ENCODE measurements around the gene SPAG17. TPM values are rescaled to one million over a fixed set of nuclear protein-coding genes. Genes with fewer than 3 reads are reported as not detected.

Gene SPAG17
- total RNA-seq, 1 experiment from 2014 or later: not detected

DNA sequence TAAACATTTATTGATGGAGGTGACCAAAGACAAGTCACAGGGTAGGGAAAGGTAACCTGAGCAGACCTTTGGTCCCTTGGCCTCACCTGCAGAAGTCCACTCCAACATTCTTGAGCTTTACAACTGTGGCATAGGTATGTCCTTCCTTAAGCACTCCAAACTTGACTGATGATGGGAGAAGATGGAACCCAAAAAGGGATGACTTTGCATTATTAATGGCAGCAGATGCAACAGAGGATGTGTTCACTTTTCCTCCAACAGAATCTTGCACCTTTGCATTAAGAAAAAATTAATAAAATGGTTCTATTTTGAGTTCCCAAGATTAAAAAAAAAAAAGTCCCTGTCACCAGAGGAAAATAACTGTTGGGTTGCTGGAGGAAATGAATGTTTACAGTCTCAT, 213.3 kb downstream of the SPAG17 start (continued):
- TF ChIP-seq, protein P1, sequence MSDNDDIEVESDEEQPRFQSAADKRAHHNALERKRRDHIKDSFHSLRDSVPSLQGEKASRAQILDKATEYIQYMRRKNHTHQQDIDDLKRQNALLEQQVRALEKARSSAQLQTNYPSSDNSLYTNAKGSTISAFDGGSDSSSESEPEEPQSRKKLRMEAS (IDR thresholded peaks at IDR 0.05): no peak
- TF ChIP-seq POLR2A (IDR thresholded peaks at IDR 0.05; ENCODE audit: borderline replicate concordance, extremely low read depth, insufficient read depth, insufficient read length): no peak

DNA sequence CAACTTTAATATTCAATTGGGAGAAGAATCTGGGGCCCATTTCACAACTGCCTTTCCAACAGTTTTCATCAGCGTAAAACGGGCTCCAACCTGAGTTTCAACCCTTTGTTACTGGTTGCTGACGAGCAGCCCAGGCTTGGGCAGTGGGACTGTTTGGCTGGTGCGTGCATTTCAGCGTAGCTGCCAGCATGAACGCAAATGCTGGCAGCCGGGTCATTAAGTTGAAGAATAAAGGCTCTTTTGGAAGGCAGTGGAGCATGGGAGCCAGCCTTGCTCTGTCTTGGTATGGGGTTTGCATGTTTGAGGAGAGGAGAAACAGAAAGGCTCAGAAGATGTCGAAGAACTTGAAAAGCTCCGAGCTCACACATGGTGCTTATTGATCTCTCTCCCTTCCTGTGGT, 214.8 kb downstream of the SPAG17 start:
- H3K27me3 ChIP-seq (ENCODE audit: insufficient read depth, low read length): no peaks in the 10 kb centered on the region
- ATAC-seq: no peak
- no peak overlapping the region for H2AFZ ChIP-seq (ENCODE audit: low read depth, low read length, poor library complexity, severe bottlenecking)
- H3K4me2 ChIP-seq (ENCODE audit: low read length): no peak overlapping the region
- RAD21 ChIA-PET (ENCODE audit: low non-redundant PET in 1 of 2, low total read pairs in 2 of 2, uncharacterized antibody in 2 of 2, unreplicated experiment in 2 of 2): no interaction called here
- no peak for DNase-seq (ENCODE audit: low read depth, low spot score)
- no peak overlapping the region for H3K4me3 ChIP-seq (replicated peaks in 1 of 2; ENCODE audit: low read depth in 1 of 2, low read length in 2 of 2)
- POLR2A ChIA-PET: no interaction called here
- no peaks in the 10 kb centered on the region for H3K9me2 ChIP-seq (ENCODE audit: insufficient read depth)
- no TSS peak for BruUV-seq (replicated peaks)
- H3K9ac ChIP-seq (ENCODE audit: low read length): no peak overlapping the region
- no peaks in the 10 kb centered on the region for H4K20me1 ChIP-seq (ENCODE audit: insufficient read depth)
- H3K9me3 ChIP-seq (ENCODE audit: control insufficient read depth in 1 of 2, insufficient read depth in 1 of 2, low read depth in 1 of 2, low read length in 2 of 2): no peaks in the 10 kb centered on the region
- H3K27ac ChIP-seq (ENCODE audit: low read depth, low read length): no peak overlapping the region
- no peaks in the 10 kb centered on the region for H3K4me1 ChIP-seq (ENCODE audit: control insufficient read depth in 1 of 2, insufficient read depth in 2 of 2, low read length in 2 of 2)
- TF ChIP-seq FOSL1 (IDR thresholded peaks at IDR 0.05; ENCODE audit: low read depth) (no peak), POLR2A (IDR thresholded peaks at IDR 0.05; ENCODE audit: borderline replicate concordance, extremely low read depth, insufficient read depth, insufficient read length) (no peak), EZH2 (IDR thresholded peaks at IDR 0.05) (no peak), SIN3A (IDR thresholded peaks at IDR 0.05; ENCODE audit: low read depth) (no peak)
- intact Hi-C loops (cut with micrococcal nuclease): no loop called here
- no peaks in the 10 kb centered on the region for H3K36me3 ChIP-seq (ENCODE audit: control insufficient read depth in 1 of 2, insufficient read depth in 2 of 2, low read length in 2 of 2)
- H3K79me2 ChIP-seq (ENCODE audit: insufficient read depth, low read length): no peaks in the 10 kb centered on the region
- CTCF ChIA-PET: no interaction called here

DNA sequence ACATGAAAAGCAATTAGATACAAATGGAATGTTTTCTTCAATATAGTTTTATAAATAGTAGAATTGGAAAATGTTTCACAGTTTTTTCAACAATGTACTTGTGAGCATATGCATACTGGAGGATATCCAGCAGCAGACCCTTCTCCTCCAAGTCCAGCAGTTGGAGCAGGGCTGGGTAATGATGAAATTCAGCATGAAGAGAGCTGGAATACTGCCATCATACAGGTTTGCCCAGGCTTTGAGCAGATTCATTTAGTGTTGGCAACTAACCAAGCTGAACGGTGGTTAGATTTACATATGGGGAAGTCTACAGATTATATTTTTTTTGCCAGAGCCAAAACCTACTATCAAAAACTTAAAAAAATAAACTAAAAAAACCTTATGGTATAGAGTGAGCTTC, 217.1 kb downstream of the SPAG17 start:
- Histone ChIP-seq H3K27ac (ENCODE audit: low read depth, low read length) (no peak overlapping the region), H3K4me3 (replicated peaks in 1 of 2; ENCODE audit: low read depth in 1 of 2, low read length in 2 of 2) (no peak overlapping the region), H3K4me1 (ENCODE audit: control insufficient read depth in 1 of 2, insufficient read depth in 2 of 2, low read length in 2 of 2) (no peaks in the 10 kb centered on the region), H4K20me1 (ENCODE audit: insufficient read depth) (no peaks in the 10 kb centered on the region), H3K9me3 (ENCODE audit: control insufficient read depth in 1 of 2, insufficient read depth in 1 of 2, low read depth in 1 of 2, low read length in 2 of 2) (no peaks in the 10 kb centered on the region), H3K27me3 (ENCODE audit: insufficient read depth, low read length) (no peaks in the 10 kb centered on the region), H3K4me2 (ENCODE audit: low read length) (no peak overlapping the region), H2AFZ (ENCODE audit: low read depth, low read length, poor library complexity, severe bottlenecking) (no peak overlapping the region), H3K36me3 (ENCODE audit: control insufficient read depth in 1 of 2, insufficient read depth in 2 of 2, low read length in 2 of 2) (0 out of 4 replicates have a peak, but pooled peaks cover 0 to 2% of the 10 kb centered on the region in 2 experiments), H3K9ac (ENCODE audit: low read length) (no peak overlapping the region), H3K9me2 (ENCODE audit: insufficient read depth) (no peaks in the 10 kb centered on the region), H3K79me2 (ENCODE audit: insufficient read depth, low read length) (no peaks in the 10 kb centered on the region)
- TF ChIP-seq EZH2phosphoT487 (IDR thresholded peaks at IDR 0.05; ENCODE audit: borderline replicate concordance): no peak
- TF ChIP-seq, protein P2, sequence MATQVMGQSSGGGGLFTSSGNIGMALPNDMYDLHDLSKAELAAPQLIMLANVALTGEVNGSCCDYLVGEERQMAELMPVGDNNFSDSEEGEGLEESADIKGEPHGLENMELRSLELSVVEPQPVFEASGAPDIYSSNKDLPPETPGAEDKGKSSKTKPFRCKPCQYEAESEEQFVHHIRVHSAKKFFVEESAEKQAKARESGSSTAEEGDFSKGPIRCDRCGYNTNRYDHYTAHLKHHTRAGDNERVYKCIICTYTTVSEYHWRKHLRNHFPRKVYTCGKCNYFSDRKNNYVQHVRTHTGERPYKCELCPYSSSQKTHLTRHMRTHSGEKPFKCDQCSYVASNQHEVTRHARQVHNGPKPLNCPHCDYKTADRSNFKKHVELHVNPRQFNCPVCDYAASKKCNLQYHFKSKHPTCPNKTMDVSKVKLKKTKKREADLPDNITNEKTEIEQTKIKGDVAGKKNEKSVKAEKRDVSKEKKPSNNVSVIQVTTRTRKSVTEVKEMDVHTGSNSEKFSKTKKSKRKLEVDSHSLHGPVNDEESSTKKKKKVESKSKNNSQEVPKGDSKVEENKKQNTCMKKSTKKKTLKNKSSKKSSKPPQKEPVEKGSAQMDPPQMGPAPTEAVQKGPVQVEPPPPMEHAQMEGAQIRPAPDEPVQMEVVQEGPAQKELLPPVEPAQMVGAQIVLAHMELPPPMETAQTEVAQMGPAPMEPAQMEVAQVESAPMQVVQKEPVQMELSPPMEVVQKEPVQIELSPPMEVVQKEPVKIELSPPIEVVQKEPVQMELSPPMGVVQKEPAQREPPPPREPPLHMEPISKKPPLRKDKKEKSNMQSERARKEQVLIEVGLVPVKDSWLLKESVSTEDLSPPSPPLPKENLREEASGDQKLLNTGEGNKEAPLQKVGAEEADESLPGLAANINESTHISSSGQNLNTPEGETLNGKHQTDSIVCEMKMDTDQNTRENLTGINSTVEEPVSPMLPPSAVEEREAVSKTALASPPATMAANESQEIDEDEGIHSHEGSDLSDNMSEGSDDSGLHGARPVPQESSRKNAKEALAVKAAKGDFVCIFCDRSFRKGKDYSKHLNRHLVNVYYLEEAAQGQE (IDR thresholded peaks at IDR 0.05; ENCODE audit: low read depth): no peak
- no peak for TF ChIP-seq ELF1 (IDR thresholded peaks at IDR 0.05; ENCODE audit: borderline replicate concordance, low read depth)
- no peak for TF ChIP-seq ZNF274 (IDR thresholded peaks at IDR 0.05; ENCODE audit: low read depth, low read length)
- TF ChIP-seq, protein P3, sequence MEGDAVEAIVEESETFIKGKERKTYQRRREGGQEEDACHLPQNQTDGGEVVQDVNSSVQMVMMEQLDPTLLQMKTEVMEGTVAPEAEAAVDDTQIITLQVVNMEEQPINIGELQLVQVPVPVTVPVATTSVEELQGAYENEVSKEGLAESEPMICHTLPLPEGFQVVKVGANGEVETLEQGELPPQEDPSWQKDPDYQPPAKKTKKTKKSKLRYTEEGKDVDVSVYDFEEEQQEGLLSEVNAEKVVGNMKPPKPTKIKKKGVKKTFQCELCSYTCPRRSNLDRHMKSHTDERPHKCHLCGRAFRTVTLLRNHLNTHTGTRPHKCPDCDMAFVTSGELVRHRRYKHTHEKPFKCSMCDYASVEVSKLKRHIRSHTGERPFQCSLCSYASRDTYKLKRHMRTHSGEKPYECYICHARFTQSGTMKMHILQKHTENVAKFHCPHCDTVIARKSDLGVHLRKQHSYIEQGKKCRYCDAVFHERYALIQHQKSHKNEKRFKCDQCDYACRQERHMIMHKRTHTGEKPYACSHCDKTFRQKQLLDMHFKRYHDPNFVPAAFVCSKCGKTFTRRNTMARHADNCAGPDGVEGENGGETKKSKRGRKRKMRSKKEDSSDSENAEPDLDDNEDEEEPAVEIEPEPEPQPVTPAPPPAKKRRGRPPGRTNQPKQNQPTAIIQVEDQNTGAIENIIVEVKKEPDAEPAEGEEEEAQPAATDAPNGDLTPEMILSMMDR (IDR thresholded peaks at IDR 0.05 in 2 of 3, conservative IDR thresholded peaks at IDR 0.05 in 1 of 3; ENCODE audit: borderline replicate concordance in 1 of 3, insufficient read depth in 1 of 3, low read depth in 2 of 3, low read length in 2 of 3): no peak
- TF ChIP-seq CBX3 (IDR thresholded peaks at IDR 0.05; ENCODE audit: low read depth): no peak
- TF ChIP-seq FOSL1 (IDR thresholded peaks at IDR 0.05; ENCODE audit: low read depth): no peak
- no peak for TF ChIP-seq JUND (IDR thresholded peaks at IDR 0.05)
- TF ChIP-seq EZH2 (IDR thresholded peaks at IDR 0.05): no peak
- no peak for TF ChIP-seq SIN3A (IDR thresholded peaks at IDR 0.05; ENCODE audit: low read depth)
- no peak for TF ChIP-seq POLR2A (IDR thresholded peaks at IDR 0.05; ENCODE audit: borderline replicate concordance, extremely low read depth, insufficient read depth, insufficient read length)
- CTCF ChIA-PET: no interaction called here
- BruUV-seq (replicated peaks): no TSS peak
- DNase-seq (ENCODE audit: low read depth, low spot score) (no peak), ATAC-seq (no peak)
- RAD21 ChIA-PET (ENCODE audit: low non-redundant PET in 1 of 2, low total read pairs in 2 of 2, uncharacterized antibody in 2 of 2, unreplicated experiment in 2 of 2): no interaction called here
- intact Hi-C loops (cut with micrococcal nuclease): no loop called here
- POLR2A ChIA-PET: no interaction called here

Data from HCT116 (cell line).